Testis (tissue), 5 donors: Measurements from ENCODE around the gene ARIH1. TPM values are rescaled to one million over a fixed set of nuclear protein-coding genes. Genes with fewer than 3 reads are reported as not detected.
"Not testable (repeated sequence)": the region's sequence is repeated elsewhere in the genome, so short reads cannot be mapped to it uniquely, and the experiment has no call there.

Experiments used
- DNase-seq: peaks from one replicate; pipeline ENCODE4 v3.0.0-alpha.2; 2019
- H3K27ac ChIP-seq, 2 donors: fragments of 200-600 bp; sonication (generic); one replicate each; pipeline ENCODE4 v1.5.1; 2019
- H3K27me3 ChIP-seq: fragments of 200-600 bp; sonication (generic); one replicate; pipeline ENCODE4 v1.5.1; 2019
- H3K36me3 ChIP-seq: fragments of 200-600 bp; sonication (generic); one replicate; pipeline ENCODE4 v1.5.1; 2017; ENCODE audit warnings: low read depth; ENCODE audit errors: missing control alignments
- H3K4me1 ChIP-seq: fragments of 200-600 bp; sonication (generic); one replicate; pipeline ENCODE4 v1.5.1; 2019
- H3K4me3 ChIP-seq, 2 donors: fragments of 200-600 bp; sonication (generic); one replicate each; pipeline ENCODE4 v1.5.1; 2017 to 2019
- H3K9me3 ChIP-seq: fragments of 200-600 bp; sonication (generic); one replicate; pipeline ENCODE4 v1.5.1; 2017
- CTCF ChIP-seq, 3 experiments: fragments of 450-650 bp in 2 of 3; fragments of 200-600 bp in 1 of 3; sonication (generic) in 1 of 3; IDR thresholded peaks; one replicate each; pipeline ENCODE4 v1.5.1; 2016 to 2019; ENCODE audit warnings: antibody characterized with exemption in 3 of 3, mild to moderate bottlenecking in 2 of 3, moderate library complexity in 1 of 3
- POLR2A ChIP-seq: fragments of 450-650 bp; IDR thresholded peaks from one replicate; pipeline ENCODE4 v1.6.1; 2017; ENCODE audit warnings: antibody characterized with exemption, mild to moderate bottlenecking, moderate library complexity
- WGBS, 2 donors: methylation state at CpG; one replicate each; pipeline ENCODE4 v1.1.5; 2018; 5-methylcytosine and 5-hydroxymethylcytosine counted together
- intact Hi-C: fragments of 100-400 bp; cut with DNase I; formaldehyde crosslinking; loops from one replicate; pipeline ENCODE4 v1.15.1; 2023; ENCODE audit warnings: low total_unique reads
- long read RNA-seq, 2 donors: transcript quantifications; one replicate each; lab custom pipeline, GENCODE V29; 2026
- polyA plus RNA-seq: library from polyadenylated mRNA; stranded (reverse); fragments of 350-450 nt; fragmentation: Illumina TruSeq; extraction: RNeasy Lipid Tissue Mini Kit (QIAGEN cat#74804); gene quantifications from one replicate; pipeline ENCODE4 v1.2.3, GENCODE V29; 2014; ENCODE audit warnings: low read depth, low replicate concordance; ENCODE audit not compliant: insufficient read depth
- total RNA-seq, 2 donors: library from RNA; depleted of rRNA; stranded (reverse); fragments of >200 nt; gene quantifications; one replicate each; pipeline ENCODE4 v1.2.3, GENCODE V29; 2016

ARIH1 gene, protein sequence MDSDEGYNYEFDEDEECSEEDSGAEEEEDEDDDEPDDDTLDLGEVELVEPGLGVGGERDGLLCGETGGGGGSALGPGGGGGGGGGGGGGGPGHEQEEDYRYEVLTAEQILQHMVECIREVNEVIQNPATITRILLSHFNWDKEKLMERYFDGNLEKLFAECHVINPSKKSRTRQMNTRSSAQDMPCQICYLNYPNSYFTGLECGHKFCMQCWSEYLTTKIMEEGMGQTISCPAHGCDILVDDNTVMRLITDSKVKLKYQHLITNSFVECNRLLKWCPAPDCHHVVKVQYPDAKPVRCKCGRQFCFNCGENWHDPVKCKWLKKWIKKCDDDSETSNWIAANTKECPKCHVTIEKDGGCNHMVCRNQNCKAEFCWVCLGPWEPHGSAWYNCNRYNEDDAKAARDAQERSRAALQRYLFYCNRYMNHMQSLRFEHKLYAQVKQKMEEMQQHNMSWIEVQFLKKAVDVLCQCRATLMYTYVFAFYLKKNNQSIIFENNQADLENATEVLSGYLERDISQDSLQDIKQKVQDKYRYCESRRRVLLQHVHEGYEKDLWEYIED
- total RNA-seq = 100 to 1,000 TPM in 1 of 2 donors, 10 to 100 TPM in 1; 97.8 to 113 TPM
- polyA plus RNA-seq = 221 TPM
- long read RNA-seq, donor 1, full-length matches to known transcripts = 9 of 15 reads
- long read RNA-seq, donor 1, partial matches to known transcripts = 6 of 15 reads
- long read RNA-seq, donor 1, other reads (novel, unspliced or antisense) = 0 of 15 reads
- long read RNA-seq, donor 2, full-length matches to known transcripts = 5 of 5 reads
- long read RNA-seq, donor 2, partial matches to known transcripts = 0 of 5 reads
- long read RNA-seq, donor 2, other reads (novel, unspliced or antisense) = 0 of 5 reads

DNA sequence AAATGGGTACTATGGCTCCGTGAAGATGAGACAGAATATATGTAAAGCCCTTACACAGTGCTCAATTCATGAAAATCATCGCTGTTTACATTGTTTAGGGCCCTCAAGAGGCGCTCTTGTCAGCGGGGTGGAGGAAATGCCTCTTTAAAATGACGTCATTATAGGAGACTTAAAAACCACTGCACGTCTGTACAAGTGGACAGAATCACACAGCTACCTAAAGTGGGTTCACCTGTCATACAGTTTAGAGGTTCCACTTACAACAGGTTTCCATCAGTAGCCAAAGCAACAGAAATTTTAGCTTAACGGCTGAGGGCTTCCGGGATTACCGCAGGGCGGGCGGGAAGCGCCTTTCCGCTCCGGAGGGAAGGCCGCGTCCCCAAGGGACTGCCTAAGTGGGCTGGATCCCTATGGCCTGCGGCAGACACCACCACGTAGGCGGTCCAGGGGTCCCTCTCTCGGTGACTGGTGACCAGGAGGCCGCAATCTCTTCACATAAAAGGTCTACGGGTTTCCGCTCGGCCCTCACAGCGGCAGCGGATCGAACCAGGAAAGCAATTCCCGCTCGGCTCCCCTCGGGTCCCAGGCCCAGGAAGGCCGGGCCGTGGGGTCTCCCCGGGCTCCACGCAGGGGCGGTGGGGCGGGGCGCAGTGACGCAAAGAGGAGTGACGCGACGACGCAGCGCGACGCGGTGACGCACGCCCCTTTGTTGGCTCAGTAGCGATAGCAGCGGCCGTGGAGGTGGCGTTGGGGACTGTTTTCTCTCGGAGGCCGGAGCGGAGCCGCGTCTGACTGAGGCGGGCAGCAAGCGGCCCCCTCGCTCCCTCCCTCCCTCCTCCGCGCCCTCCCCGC is at the start of gene ARIH1:
ARIH1 (plus strand) TSS at position 717 of the 852 bp plus-strand sequence. CDS start 310 bp downstream, outside the sequence.
- intact Hi-C loops = no loop called here
- peaks cover 26% of the 10 kb centered on the region for H3K4me1 ChIP-seq
- peak; percentile 97 for DNase-seq
- peak in 1 of 3 experiments; percentile 6 for TF ChIP-seq CTCF (IDR thresholded peaks at IDR 0.05)
- peak; percentile 99 for TF ChIP-seq POLR2A
- WGBS, 2 donors = 0 to 1% methylated on average over 25 to 39 of the region's 63 CpGs
- H3K4me3 ChIP-seq = peak within 1 kb of the TSS; percentile 71 to 97
- no peaks in the 10 kb centered on the region for H3K36me3 ChIP-seq
- no peaks in the 10 kb centered on the region for H3K9me3 ChIP-seq
- H3K27me3 ChIP-seq = no peaks in the 10 kb centered on the region
- H3K27ac ChIP-seq = peak within 1 kb of the TSS; percentile 97 to 100

- TF ChIP-seq CTCF (IDR thresholded peaks at IDR 0.05) = no peak
- no peak for TF ChIP-seq POLR2A
- H3K4me1 ChIP-seq = no peaks in the 10 kb centered on the region
- no peak overlapping the region for H3K27ac ChIP-seq
- no peak for DNase-seq
- no peaks in the 10 kb centered on the region for H3K36me3 ChIP-seq
- H3K4me3 ChIP-seq = no peak overlapping the region
- intact Hi-C loops = no loop called here
- no peaks in the 10 kb centered on the region for H3K27me3 ChIP-seq
- no peaks in the 10 kb centered on the region for H3K9me3 ChIP-seq
Measured at GRCh38 chr15:72426753-72427152, 47.4 kb upstream of the ARIH1 start.

- Histone ChIP-seq H3K9me3 (no peaks in the 10 kb centered on the region), H3K27me3 (no peaks in the 10 kb centered on the region), H3K4me3 (no peak overlapping the region), H3K4me1 (no peaks in the 10 kb centered on the region), H3K36me3 (no peaks in the 10 kb centered on the region), H3K27ac (no peak overlapping the region)
- no peak for TF ChIP-seq POLR2A
- TF ChIP-seq CTCF (IDR thresholded peaks at IDR 0.05) = no peak
- intact Hi-C loops = no loop called here
- no peak for DNase-seq
- WGBS, 2 donors = 88 to 92% methylated on average over 1 of the region's 1 CpG
Measured at GRCh38 chr15:72437650-72438316, 36.3 kb upstream of the ARIH1 start.

DNA sequence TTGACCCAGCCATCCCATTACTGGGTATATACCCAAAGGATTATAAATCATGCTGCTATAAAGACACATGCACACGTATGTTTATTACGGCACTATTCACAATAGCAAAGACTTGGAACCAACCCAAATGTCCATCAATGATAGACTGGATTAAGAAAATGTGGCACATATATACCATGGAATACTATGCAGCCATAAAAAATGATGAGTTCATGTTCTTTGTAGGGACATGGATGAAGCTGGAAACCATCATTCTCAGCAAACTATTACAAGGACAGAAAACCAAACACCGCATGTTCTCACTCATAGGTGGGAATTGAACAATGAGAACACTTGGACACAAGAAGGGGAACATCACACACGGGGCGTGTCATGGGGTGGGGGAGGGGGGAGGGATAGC is 31.3 kb upstream of the ARIH1 start:
- H3K27me3 ChIP-seq, H3K27ac ChIP-seq, H3K9me3 ChIP-seq, H3K4me3 ChIP-seq, DNase-seq, H3K36me3 ChIP-seq, intact Hi-C loops, H3K4me1 ChIP-seq: not testable (repeated sequence)
- WGBS, 2 donors = 84 to 93% methylated on average over 5 of the region's 5 CpGs
